GM12892 (cell line): ENCODE measurements around the gene DYNC1H1.

Experiments
- POLR2A ChIP-seq: IDR thresholded peaks from 2 replicates; pipeline ENCODE4 v1.6.1; 2011; ENCODE audit warnings: low read depth, low read length, control low read depth
- POLR2AphosphoS5 ChIP-seq: IDR thresholded peaks from 2 replicates; pipeline ENCODE4 v1.6.1; 2011; ENCODE audit warnings: low read depth, low read length, control low read depth

GRCh38 chr14:101959277-101959676 is 5.1 kb upstream of the DYNC1H1 start:
- no peak for TF ChIP-seq POLR2AphosphoS5
- TF ChIP-seq POLR2A = no peak
